NT2/D1 (cell line): Measurements from ENCODE around the gene TBX4.

ENCODE experiments used
- SUZ12 ChIP-seq: IDR thresholded peaks from 2 replicates; pipeline ENCODE4 v1.6.1; 2011; ENCODE audit not compliant: insufficient read length, insufficient read depth; ENCODE audit errors: extremely low read depth
- ZNF274 ChIP-seq: IDR thresholded peaks from 2 replicates; pipeline ENCODE4 v1.6.1; 2011; ENCODE audit warnings: mild to moderate bottlenecking, low read depth, low read length

DNA sequence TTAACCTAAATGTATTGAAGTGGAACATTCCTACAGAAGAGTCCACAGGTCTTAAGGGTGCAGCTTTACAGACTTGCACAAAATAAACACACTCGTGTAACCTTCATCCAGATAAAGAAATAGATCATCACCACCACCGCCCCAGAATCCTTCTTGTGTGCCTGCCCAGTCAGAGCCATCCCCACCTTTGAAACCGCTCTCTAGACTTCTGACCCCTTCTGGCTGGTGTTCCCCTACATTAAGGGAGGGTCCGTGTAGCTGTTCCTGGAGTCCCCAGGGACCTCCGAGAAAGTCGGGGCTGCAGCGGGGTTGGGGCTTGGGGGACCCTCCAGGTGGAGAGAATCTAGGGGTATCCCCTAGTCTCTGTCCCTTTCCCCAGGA is 9.4 kb downstream of the TBX4 start:
- TF ChIP-seq SUZ12, result no peak
- TF ChIP-seq ZNF274, result no peak
